Liver (tissue), 3 donors: ENCODE measurements around the gene ACKR4.

Experiments
- CTCF ChIP-seq: fragments of 150-350 bp; IDR thresholded peaks from 2 replicates; pipeline ENCODE4 v1.5.1; 2017; ENCODE audit warnings: improper control_type of control experiment, low read depth, low read length; ENCODE audit not compliant: missing input control
- FOXA1 ChIP-seq: IDR thresholded peaks from 2 replicates; pipeline ENCODE4 v1.6.1; 2016; ENCODE audit warnings: antibody characterized with exemption
- GABPA ChIP-seq, 2 donors: IDR thresholded peaks in 1 of 2; conservative IDR thresholded peaks in 1 of 2; 2 replicates each; pipeline ENCODE4 v1.6.1; 2016; ENCODE audit warnings: antibody characterized with exemption in 2 of 2, mild to moderate bottlenecking in 1 of 2, moderate library complexity in 1 of 2
- MAX ChIP-seq: IDR thresholded peaks from 2 replicates; pipeline ENCODE4 v1.6.1; 2016; ENCODE audit warnings: antibody characterized with exemption
- NR2F2 ChIP-seq: IDR thresholded peaks from 2 replicates; pipeline ENCODE4 v1.6.1; 2016; ENCODE audit warnings: antibody characterized with exemption
- RAD21 ChIP-seq, 2 donors: IDR thresholded peaks; 2 replicates each; pipeline ENCODE4 v1.6.1; 2016; ENCODE audit warnings: antibody characterized with exemption in 2 of 2, mild to moderate bottlenecking in 2 of 2
- SP1 ChIP-seq: IDR thresholded peaks from 2 replicates; pipeline ENCODE4 v1.6.1; 2018; ENCODE audit warnings: antibody characterized with exemption, mild to moderate bottlenecking
- YY1 ChIP-seq: IDR thresholded peaks from 2 replicates; pipeline ENCODE4 v1.6.1; 2016; ENCODE audit warnings: antibody characterized with exemption, mild to moderate bottlenecking
- ZBTB33 ChIP-seq: IDR thresholded peaks from 2 replicates; pipeline ENCODE4 v1.6.1; 2016; ENCODE audit warnings: antibody characterized with exemption
- donor health status: healthy.
- donor health status: healthy.

GRCh38 chr3:132594498-132594897 lies 2.6 kb upstream of the ACKR4 start:
- no peak for TF ChIP-seq YY1
- no peak for TF ChIP-seq CTCF
- TF ChIP-seq ZBTB33 = no peak
- no peak for TF ChIP-seq FOXA1
- TF ChIP-seq RAD21 (IDR thresholded peaks at IDR 0.05) = no peak
- TF ChIP-seq MAX = no peak
- no peak for TF ChIP-seq GABPA (IDR thresholded peaks at IDR 0.05 in 1 of 2, conservative IDR thresholded peaks at IDR 0.05 in 1 of 2)
- no peak for TF ChIP-seq NR2F2
- no peak for TF ChIP-seq SP1
